CD4-positive, CD25-positive, alpha-beta regulatory T cell (primary cell): ENCODE measurements around the gene EEF1AKMT1. TPM values are rescaled to one million over a fixed set of nuclear protein-coding genes. Genes with fewer than 3 reads are reported as not detected.

Source experiments
- polyA plus RNA-seq, 4 donors: library from polyadenylated mRNA; unstranded; fragments of 300-500 nt; fragmentation: Illumina TruSeq; gene quantifications; one replicate each; pipeline ENCODE4 v1.2.3, GENCODE V29; 2021
- total RNA-seq: library from RNA; stranded (reverse); gene quantifications from one replicate; pipeline ENCODE4 v1.2.3, GENCODE V29; 2022

EEF1AKMT1 gene
- total and polyA plus RNA-seq, 5 donors from 2014 or later = 3.0 to 22.4 (median 15.5) TPM

Other genes with a start within 250 kb of the EEF1AKMT1 start
- gene CRYL1, start 248.1 kb downstream of the EEF1AKMT1 start, total RNA-seq = 16.2 TPM
- 10 to 100 TPM; 45.8 to 55.0 (median 53.7) TPM for gene CRYL1, start 248.1 kb downstream of the EEF1AKMT1 start, polyA plus RNA-seq
- gene IFT88, start 206.8 kb downstream of the EEF1AKMT1 start, total RNA-seq = 7.1 TPM
- 1 to 10 TPM; 3.7 to 8.0 (median 5.8) TPM for gene IFT88, start 206.8 kb downstream of the EEF1AKMT1 start, polyA plus RNA-seq
- not detected for gene IL17D, start 70.3 kb downstream of the EEF1AKMT1 start, total RNA-seq
- gene IL17D, start 70.3 kb downstream of the EEF1AKMT1 start, polyA plus RNA-seq = under 1 TPM in 3 of 4 donors, not detected in 1; 0.11 to 0.21 (median 0.17) TPM
- gene XPO4, start 128.8 kb upstream of the EEF1AKMT1 start, total RNA-seq = 26.3 TPM
- 1 to 10 TPM; 4.4 to 8.8 (median 7.3) TPM for gene XPO4, start 128.8 kb upstream of the EEF1AKMT1 start, polyA plus RNA-seq